GM15510 (cell line): Measurements from ENCODE around the gene STMN3.

Experiments
- POLR2A ChIP-seq: IDR thresholded peaks from 3 replicates; pipeline ENCODE4 v1.6.1; 2011; ENCODE audit warnings: borderline replicate concordance; ENCODE audit not compliant: insufficient read length; ENCODE audit errors: extremely low read depth

The STMN3 gene

GRCh38 chr20:63668351-63668750 is 15.1 kb upstream of the STMN3 start:
- TF ChIP-seq POLR2A: no peak

GRCh38 chr20:63667858-63668257 is 14.6 kb upstream of the STMN3 start:
- TF ChIP-seq POLR2A: no peak

- TF ChIP-seq POLR2A: no peak
Measured at GRCh38 chr20:63665708-63666107, 12.5 kb upstream of the STMN3 start.

GRCh38 chr20:63664861-63665594 is 11.8 kb upstream of the STMN3 start:
- no peak for TF ChIP-seq POLR2A

- TF ChIP-seq POLR2A: no peak
Measured at GRCh38 chr20:63664143-63664851, 11.1 kb upstream of the STMN3 start.

- no peak for TF ChIP-seq POLR2A
Measured at GRCh38 chr20:63663332-63664066, 10.3 kb upstream of the STMN3 start.

- TF ChIP-seq POLR2A: no peak
Measured at GRCh38 chr20:63662813-63663189, 9.6 kb upstream of the STMN3 start.

- TF ChIP-seq POLR2A: no peak
Measured at GRCh38 chr20:63661959-63662812, 9.0 kb upstream of the STMN3 start.

- no peak for TF ChIP-seq POLR2A
Measured at GRCh38 chr20:63661108-63661507, 7.9 kb upstream of the STMN3 start.

- no peak for TF ChIP-seq POLR2A
Measured at GRCh38 chr20:63660622-63661021, 7.4 kb upstream of the STMN3 start.

GRCh38 chr20:63659370-63659769 is 6.1 kb upstream of the STMN3 start:
- TF ChIP-seq POLR2A: no peak

- no peak for TF ChIP-seq POLR2A
Measured at GRCh38 chr20:63658749-63659187, 5.5 kb upstream of the STMN3 start.

- peak; percentile 74 for TF ChIP-seq POLR2A
Measured at GRCh38 chr20:63657937-63658748, 4.9 kb upstream of the STMN3 start, which contains the start of gene RTEL1. TSS of gene RTEL1 (plus strand) at chr20:63658312. CDS start at chr20:63659403, 1,091 bp downstream.

- no peak for TF ChIP-seq POLR2A
Measured at GRCh38 chr20:63657260-63657936, 4.2 kb upstream of the STMN3 start.

- no peak for TF ChIP-seq POLR2A
Measured at GRCh38 chr20:63656451-63656850, 3.2 kb upstream of the STMN3 start.
